HG03108 (cell line): Measurements from ENCODE around the gene HCFC1.

ENCODE experiments used
- ATAC-seq: cut with Tn5 transposase; IDR thresholded peaks from one replicate; pipeline ENCODE4 v1.9.1; 2021; ENCODE audit warnings: moderate library complexity; ENCODE audit not compliant: unreplicated experiment

Gene HCFC1

DNA sequence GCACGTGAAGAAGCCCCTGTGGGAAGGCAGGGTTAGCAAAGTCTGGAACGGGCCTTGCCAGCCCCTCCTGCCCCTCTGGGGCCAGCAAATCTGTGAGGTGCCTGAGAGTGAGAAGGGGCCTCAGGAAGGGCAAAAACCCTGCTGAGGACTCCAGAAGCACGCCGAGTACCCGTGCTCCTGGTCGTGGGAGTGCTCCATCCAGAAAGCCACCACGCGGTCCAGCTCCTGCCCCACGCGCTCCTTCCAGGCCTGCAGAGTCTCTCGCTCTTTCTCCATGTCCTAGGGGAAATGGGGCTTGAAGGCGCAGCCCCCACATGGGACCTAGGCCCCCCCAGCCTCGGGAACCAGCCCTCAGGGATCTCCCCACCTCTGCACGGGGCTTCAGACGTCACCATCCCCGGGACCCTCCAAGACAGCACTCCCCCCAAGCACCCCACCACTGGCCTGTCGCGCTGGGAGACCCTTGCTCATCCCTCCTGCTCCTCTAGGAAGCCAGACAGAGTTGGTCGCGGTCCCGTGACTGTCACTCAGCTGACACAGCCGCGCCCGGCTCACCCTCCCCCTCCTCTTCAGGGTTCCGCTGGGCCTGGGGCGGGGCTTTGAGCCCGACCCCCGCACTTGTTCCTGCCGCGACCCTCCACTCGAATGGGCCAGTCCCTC, 27.3 kb downstream of the HCFC1 start, which contains the start of gene RENBP:
RENBP (minus strand) TSS at position 504 of the 660 bp plus-strand sequence; CDS start at position 471, 33 bp downstream.
- no peak for ATAC-seq

DNA sequence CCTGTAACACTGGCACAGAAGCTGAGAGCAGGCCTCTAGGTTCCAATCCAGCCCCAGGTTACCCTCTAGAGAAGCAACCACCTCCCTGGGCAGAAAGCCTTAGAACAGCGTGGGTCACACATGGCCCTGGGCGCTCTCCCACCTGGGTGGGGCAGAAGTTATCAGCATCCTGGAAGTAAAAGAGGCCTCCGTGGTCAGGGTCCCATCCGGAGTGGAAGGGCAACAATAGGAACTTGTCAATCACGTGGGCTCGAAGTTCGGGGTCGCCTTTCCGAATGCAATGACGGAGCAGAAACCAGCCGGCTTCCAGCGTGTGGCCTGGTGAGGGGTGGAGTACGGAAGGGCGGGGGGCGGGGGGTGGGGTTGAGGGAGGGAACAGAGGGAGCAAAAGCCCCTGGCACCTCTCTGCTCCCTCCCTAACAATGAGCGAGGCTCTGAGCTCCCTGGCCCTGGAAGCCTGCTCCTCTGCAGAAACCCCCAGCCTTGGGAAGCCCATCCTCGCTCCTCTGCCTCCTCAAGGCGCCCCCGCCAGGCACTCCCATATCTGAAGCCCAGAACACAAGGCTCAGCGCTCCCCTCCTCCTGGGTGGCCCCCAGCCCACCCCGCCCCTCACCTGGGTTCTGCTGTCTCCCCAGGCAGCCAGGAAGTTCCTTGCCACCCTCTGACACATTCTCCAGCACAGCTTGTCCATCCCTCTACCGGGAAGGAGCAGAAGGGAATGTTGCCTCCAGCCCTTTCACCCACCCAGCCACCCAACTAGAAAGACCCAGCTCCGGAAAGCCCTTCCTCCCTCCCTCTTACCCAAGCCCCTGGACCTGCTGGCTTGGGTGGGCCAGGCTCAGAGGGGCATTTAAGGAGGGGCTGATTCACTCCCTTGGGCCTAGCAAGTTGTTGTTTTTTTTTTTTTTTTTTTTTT, 30.0 kb downstream of the HCFC1 start:
- no peak for ATAC-seq

DNA sequence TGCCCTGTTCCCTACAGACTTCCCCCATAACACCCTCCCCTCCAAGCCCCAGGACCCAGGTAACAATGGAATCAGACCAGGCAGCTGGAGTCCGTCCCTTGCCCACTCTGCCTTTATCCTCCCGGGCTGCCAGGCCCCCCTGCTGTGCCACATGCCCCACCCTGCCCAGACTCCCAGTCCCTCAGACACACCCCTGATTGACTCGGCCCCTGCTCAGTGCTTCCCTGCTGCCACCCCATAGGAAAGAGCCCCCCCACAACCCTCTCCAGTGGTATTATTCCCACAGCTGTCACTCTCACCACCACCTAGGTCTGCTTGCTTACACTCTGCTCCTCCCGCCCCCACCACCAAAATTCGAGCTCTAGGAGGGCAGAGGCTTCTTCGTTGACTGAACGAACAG, 32.0 kb downstream of the HCFC1 start:
- no peak for ATAC-seq

DNA sequence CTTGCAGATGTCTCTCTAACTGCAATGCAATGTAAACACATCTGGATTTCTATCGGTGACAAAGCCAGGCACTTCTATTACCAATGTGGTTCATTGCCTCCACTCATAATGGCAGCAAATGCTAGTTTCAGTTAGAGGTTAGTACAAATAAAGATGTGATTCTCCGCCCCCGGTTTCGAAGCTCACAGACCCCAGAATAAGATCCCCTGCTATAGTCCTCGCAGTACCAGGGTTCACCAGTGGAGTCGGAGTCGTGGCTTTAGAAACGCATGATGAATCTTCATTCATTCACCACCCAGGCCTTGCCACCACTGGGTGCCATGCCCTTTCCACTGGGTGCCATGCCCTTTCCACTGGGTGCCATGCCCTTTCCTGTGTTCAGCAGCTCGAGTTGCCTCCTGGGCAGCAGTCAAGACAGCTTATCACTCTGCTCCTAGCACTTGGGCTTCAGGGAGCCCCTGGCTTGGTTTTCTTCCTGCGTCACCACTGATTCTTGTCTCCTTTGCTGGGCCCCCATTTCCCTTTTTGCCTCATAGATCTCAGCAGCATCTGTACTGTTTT, 33.3 kb downstream of the HCFC1 start:
- no peak for ATAC-seq

DNA sequence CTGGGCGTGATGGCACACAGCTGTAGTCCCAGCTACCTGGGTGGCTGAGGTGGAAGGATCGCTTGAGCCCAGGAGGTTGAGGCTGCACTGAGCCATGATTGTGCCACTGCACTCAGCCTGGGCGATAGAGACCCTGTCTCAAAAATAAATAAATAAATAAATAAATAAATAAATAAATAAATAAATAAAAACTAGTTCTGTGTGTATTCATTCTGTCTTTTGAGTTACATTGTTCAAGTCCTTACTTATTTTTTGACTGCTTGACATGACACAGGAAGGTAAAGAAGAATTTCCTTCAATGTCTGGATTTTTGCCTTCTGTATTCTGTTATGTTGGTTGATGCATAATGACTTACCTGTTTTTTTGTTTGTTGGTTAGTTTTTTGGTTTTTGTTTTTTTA, 34.6 kb downstream of the HCFC1 start:
- ATAC-seq: no peak

DNA sequence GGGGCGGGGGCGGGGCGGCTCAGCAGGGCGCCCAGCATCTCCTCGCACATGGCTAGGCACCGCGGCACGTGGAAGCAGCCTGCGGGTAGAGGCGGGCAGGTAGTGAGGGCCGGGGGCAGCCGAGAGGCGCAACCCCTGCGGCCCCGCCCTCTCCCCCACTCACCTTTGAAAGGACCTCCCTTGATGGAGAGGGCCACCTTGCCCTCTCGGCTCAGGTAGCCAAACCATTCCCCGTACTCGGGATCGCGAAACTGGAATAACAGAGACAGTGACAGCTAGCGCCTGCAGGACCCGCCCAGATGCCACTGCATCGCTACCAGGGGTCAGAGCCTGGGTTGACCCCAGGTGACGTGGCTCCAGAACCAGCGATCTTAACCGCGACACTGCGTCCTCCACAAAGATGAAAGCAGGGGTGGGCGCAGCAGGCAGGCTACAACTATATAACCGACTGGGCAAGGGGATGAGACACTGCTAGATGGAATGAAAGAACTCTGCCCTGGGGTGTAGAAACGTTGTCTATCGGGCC, 36.2 kb downstream of the HCFC1 start:
- ATAC-seq: no peak

GRCh38 chrX:153934762-153935325, 36.8 kb downstream of the HCFC1 start, which contains the start of gene NAA10:
TSS of gene NAA10 (minus strand) at chrX:153935037. CDS start at chrX:153934904, 133 bp downstream.
- peak; percentile 87 for ATAC-seq

DNA sequence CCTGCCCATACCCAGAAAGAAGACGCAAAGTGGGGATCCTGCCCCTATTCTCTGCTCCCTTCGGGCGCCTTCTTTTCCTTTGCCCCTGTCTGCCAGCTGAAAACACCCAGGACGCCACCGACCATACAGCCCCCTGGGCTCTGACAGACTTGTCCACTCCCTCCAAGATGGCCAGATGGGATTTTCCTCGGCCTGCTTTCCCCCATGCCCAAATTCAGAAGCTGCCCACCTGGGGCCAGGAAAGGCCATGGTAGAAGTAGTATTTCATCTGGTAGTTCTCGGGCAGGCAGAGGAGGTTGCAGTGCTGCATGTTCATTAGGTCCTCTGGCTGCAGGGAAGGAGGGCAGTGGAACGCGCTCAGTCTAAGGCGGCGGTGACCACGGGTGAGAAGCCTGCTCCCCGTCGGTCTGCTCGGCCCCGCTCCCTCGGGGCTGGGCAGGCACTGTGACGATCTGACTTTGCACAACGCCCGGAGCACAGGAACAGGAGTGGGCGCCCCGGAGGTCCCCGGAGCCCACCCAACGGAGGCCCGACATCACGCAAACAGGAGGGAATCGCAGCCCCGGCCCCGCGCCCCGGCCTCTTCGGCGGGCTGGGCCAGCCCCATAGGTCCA, 37.4 kb downstream of the HCFC1 start:
- peak; percentile 2 for ATAC-seq

GRCh38 chrX:153933748-153934147, 37.9 kb downstream of the HCFC1 start:
- ATAC-seq: no peak

DNA sequence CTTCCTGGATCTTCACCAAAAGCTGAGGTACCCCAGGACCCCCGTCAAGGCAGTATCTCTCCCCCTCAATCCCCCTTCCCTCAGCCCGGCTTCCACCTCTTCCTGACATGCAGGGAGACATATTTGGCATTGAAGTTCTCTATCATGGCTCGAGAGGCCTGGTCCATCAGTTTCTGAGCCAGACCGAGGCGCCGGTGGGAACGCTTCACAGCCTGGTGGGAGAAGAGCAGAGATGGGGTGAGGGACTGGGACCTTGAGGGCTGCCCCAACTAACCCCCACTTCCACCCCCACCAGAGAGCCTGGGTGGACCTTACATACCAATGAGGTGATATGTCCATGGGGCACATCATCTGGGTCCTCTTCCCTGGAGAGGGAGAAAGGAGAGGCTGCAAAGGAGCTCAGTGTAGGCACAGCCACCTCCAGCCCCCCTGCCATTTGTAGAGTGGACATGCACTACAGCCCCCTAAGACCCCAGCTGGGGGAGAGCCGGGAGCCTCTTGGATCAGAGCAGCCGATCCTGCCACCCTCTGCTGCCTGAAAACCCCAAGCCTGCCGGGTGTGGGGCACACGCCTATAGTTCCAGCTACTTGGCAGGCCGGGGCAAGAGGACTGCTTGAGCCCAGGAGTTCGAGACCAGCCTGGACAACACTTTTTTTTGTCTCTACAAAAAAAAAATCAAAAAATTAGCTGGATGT, 39.2 kb downstream of the HCFC1 start:
- ATAC-seq: no peak

- no peak for ATAC-seq
These were observed 39.9 kb downstream of the HCFC1 start for GRCh38 chrX:153931748-153932147.

GRCh38 chrX:153931151-153931550, 40.5 kb downstream of the HCFC1 start:
- ATAC-seq: no peak

DNA sequence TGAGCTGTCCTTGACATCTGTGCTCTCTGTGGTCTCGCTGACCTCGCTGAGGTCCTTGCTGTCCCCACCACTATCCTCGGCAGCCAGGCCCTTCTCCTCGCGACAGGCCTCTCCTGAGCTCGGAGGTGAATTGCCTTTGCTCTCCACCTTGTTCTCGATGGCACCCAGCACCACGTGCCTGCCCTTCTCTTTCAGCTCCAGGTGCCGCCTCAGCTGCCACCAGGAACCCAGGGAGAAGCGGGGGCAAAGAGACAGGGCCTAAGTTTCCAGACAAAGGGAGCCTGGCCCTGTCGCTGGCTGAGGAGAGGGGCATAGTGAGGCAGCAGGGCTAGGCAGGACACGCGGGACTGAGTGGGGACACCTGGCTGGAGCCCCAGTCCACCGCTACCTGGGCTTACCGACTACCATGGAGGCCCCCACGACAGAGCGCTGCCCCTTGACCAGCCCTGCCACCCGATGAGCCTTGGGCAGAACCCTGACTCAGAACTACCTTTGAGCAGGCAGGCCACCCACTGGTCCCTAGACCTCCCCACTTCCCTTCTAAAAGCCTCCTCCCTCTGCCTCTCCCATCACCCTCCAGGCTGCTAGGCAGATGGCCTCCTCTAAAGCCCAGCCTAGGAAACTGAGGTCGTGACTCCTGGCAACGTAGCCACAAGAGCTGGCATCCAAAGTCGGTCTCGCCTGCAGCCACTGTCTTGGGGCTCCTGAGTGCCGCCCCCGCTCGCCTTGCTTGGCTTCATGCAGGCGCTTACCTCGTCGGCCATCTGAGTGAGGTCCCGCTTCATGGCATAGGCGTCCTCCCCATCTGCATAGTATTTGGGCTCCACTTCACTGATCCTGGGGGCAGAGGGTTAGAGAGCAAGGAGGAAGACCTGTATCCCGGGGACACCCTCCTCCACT, 41.4 kb downstream of the HCFC1 start:
- ATAC-seq: no peak

DNA sequence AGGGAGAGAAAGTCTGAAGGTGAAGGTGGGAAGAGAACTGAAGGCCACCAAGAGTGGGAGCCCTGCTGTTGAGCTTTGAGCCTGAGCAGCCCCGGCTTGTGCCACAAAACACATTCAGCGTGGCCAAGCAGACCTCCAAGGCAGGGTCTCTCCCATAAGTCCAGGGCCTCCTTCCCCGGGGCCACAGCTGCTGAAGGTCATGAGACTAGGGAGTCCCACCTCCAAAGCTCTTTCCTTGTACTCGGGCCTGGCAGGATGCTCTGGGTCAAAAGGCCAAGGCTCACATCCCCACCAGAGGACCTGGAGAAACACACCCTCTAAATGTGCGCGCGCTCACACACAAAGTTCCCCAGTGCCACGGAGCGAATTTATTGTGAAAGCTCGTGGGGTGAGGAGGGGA, 42.0 kb downstream of the HCFC1 start:
- no peak for ATAC-seq

DNA sequence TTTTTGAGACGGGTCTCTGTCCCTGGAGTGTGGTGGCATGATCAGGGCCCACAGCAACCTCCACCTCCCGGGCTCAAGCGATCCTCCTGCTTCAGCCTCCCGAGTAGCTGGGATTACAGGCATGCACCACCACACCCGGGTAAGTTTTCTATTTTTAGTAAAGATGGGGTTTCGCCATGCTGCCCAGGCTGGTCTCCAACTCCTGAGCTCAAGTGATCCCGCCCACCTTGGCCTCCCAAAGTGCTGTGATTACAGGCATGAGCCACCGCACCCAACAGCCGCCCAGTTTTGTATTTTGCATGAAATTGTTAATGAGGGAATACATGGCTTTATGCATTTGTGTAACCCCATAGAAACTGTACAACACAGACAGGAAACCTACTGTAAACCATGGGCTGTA, 42.8 kb downstream of the HCFC1 start:
- no peak for ATAC-seq

DNA sequence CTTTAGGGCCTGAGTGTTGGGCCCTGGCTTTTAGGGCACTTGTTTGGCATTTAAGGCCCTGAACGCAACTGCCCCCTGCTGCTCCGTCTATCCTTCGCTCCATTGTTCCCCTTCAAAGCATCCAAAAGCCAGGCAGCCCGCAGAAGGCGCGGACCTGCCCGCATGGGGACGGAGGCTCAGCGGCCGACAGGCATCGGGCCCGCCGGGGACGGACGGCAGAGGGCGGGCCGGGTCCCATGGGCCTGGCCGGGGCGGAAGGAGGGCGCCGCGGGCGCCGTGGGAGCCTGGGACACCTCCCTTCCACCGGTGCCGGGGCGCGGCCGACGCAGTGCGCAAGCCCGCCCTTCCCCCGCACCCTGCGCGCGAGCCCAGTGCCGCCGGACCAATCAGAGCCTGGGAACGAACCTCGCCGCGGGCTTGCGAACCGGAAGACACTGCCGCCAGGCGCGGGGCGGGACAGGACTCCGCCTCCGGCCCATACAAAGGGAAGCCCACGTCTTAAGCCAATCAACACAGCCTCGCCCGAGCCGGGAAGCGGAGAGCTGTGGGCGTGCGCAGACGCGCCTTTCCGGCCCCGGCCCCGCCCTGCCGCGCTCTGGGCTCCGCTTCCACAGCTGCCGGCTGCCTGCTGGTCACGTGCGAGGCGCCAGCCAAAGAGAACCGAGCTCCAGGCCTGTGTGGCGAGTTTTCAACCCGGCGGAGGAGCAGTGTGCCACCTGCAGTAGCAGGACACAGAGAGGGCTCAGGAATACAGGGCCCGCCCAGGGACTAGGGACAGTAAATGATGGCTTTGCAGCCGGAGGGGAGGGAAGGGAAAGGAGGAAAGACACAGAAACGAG, 43.5 kb downstream of the HCFC1 start:
- ATAC-seq: peak; percentile 77

DNA sequence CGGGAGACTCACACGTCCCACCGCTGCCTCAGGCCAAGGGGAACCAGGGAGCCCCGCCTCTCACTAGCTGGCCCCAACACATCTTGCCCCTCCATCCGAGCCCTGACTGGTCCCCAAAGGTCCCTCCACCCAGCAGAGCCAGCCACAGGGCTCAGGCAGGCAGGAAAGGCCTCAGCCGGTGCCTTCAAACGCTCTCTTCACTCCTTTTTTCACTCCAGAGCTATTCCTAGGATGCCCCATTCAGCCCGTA, 44.0 kb downstream of the HCFC1 start:
- no peak for ATAC-seq

- ATAC-seq: peak; percentile 38
These were observed 44.6 kb downstream of the HCFC1 start for GRCh38 chrX:153926858-153927671.
